Fibroblast of the conjunctiva (primary cell): ENCODE measurements around the gene GCNA.
"Not testable (repeated sequence)": the region's sequence is repeated elsewhere in the genome, so short reads cannot be mapped to it uniquely, and the experiment has no call there.

Experiments used
- DNase-seq: peaks from one replicate; pipeline ENCODE4 v3.0.0-alpha.2; 2010; ENCODE audit warnings: low read depth

Gene GCNA

GRCh38 chrX:71640002-71640401 lies 61.8 kb downstream of the GCNA start:
- DNase-seq, result no peak

GRCh38 chrX:71644406-71644805 lies 66.2 kb downstream of the GCNA start:
- not testable (repeated sequence) for DNase-seq

- no peak for DNase-seq
Measured at GRCh38 chrX:71650333-71650969, 72.2 kb downstream of the GCNA start.

GRCh38 chrX:71652405-71652804 lies 74.2 kb downstream of the GCNA start:
- peak; percentile 37 for DNase-seq

- no peak for DNase-seq
Measured at GRCh38 chrX:71653344-71653743, 75.1 kb downstream of the GCNA start.

GRCh38 chrX:71657267-71657666 lies 79.0 kb downstream of the GCNA start:
- DNase-seq, result no peak

- DNase-seq, result no peak
Measured at GRCh38 chrX:71659342-71659741, 81.1 kb downstream of the GCNA start.

GRCh38 chrX:71659959-71660358 lies 81.7 kb downstream of the GCNA start:
- no peak for DNase-seq

- no peak for DNase-seq
Measured at GRCh38 chrX:71660562-71661416, 82.6 kb downstream of the GCNA start.

- DNase-seq, result no peak
Measured at GRCh38 chrX:71661919-71662318, 83.7 kb downstream of the GCNA start.

- not testable (repeated sequence) for DNase-seq
Measured at GRCh38 chrX:71662654-71663053, 84.4 kb downstream of the GCNA start.
